NCI-H2227 treated with DMSO at 0.1 percent for 48 hours (cell line): ENCODE measurements around the gene TRABD2B.

ENCODE experiments used
- DNase-seq: peaks from one replicate; lab custom pipeline; 2025; lab: John Stamatoyannopoulos, UW

TRABD2B gene

GRCh38 chr1:47824716-47825115 lies 172.5 kb downstream of the TRABD2B start:
- DNase-seq = no peak

- DNase-seq = no peak
Measured at GRCh38 chr1:47824297-47824696, 172.9 kb downstream of the TRABD2B start.

- DNase-seq = no peak
Measured at GRCh38 chr1:47823040-47823808, 174.0 kb downstream of the TRABD2B start.

GRCh38 chr1:47821760-47822159 lies 175.4 kb downstream of the TRABD2B start:
- DNase-seq = no peak

- no peak for DNase-seq
Measured at GRCh38 chr1:47819574-47819888, 177.7 kb downstream of the TRABD2B start.

- DNase-seq = no peak
Measured at GRCh38 chr1:47818682-47819573, 178.3 kb downstream of the TRABD2B start.

- no peak for DNase-seq
Measured at GRCh38 chr1:47817861-47818260, 179.3 kb downstream of the TRABD2B start.

- no peak for DNase-seq
Measured at GRCh38 chr1:47816325-47817071, 180.7 kb downstream of the TRABD2B start.

- DNase-seq = no peak
Measured at GRCh38 chr1:47814612-47815395, 182.4 kb downstream of the TRABD2B start.

- no peak for DNase-seq
Measured at GRCh38 chr1:47813970-47814369, 183.2 kb downstream of the TRABD2B start.

GRCh38 chr1:47812904-47813514 lies 184.2 kb downstream of the TRABD2B start:
- peak; percentile 54 for DNase-seq

- no peak for DNase-seq
Measured at GRCh38 chr1:47810964-47811682, 186.1 kb downstream of the TRABD2B start.

- no peak for DNase-seq
Measured at GRCh38 chr1:47809301-47810084, 187.7 kb downstream of the TRABD2B start.

GRCh38 chr1:47808612-47809011 lies 188.6 kb downstream of the TRABD2B start:
- no peak for DNase-seq

GRCh38 chr1:47805921-47806361 lies 191.2 kb downstream of the TRABD2B start:
- DNase-seq = no peak

GRCh38 chr1:47805018-47805417 lies 192.2 kb downstream of the TRABD2B start:
- no peak for DNase-seq

GRCh38 chr1:47803815-47804501 lies 193.2 kb downstream of the TRABD2B start:
- DNase-seq = no peak

- DNase-seq = no peak
Measured at GRCh38 chr1:47797575-47797974, 199.6 kb downstream of the TRABD2B start.

GRCh38 chr1:47796626-47797025 lies 200.6 kb downstream of the TRABD2B start:
- DNase-seq = no peak
